ENCODE measurements around the gene PHETA1.

Gene PHETA1

GRCh38 chr12:111334393-111334915 lies 34.4 kb downstream of the PHETA1 start:
- H3K27ac ChIP-seq: no peak overlapping the region
- no peaks in the 10 kb centered on the region for H4K20me1 ChIP-seq (ENCODE audit: insufficient read depth)
- no peak overlapping the region for H3K9ac ChIP-seq
- no peak overlapping the region for H2AFZ ChIP-seq (ENCODE audit: low read depth)
- no peak for TF ChIP-seq CTCF (conservative IDR thresholded peaks at IDR 0.05; ENCODE audit: low read depth, low read length)
- no peak overlapping the region for H3K4me3 ChIP-seq (IDR thresholded peaks at IDR 0.05; ENCODE audit: insufficient read depth, low read depth, low read length)
- no peak overlapping the region for H3K4me2 ChIP-seq
- no peaks in the 10 kb centered on the region for H3K36me3 ChIP-seq (ENCODE audit: insufficient read depth)
- H3K79me2 ChIP-seq (ENCODE audit: insufficient read depth, low read depth): no peaks in the 10 kb centered on the region
- no peaks in the 10 kb centered on the region for H3K27me3 ChIP-seq (ENCODE audit: insufficient read depth, low read depth)
- H3K4me1 ChIP-seq (ENCODE audit: low read depth, poor library complexity, severe bottlenecking): no peaks in the 10 kb centered on the region

GRCh38 chr12:111330800-111331752 lies 37.8 kb downstream of the PHETA1 start:
- Histone ChIP-seq H3K36me3 (ENCODE audit: insufficient read depth) (no peaks in the 10 kb centered on the region), H3K4me2 (no peak overlapping the region), H2AFZ (ENCODE audit: low read depth) (no peak overlapping the region), H4K20me1 (ENCODE audit: insufficient read depth) (no peaks in the 10 kb centered on the region), H3K27ac (no peak overlapping the region), H3K27me3 (ENCODE audit: insufficient read depth, low read depth) (no peaks in the 10 kb centered on the region), H3K4me3 (IDR thresholded peaks at IDR 0.05; ENCODE audit: insufficient read depth, low read depth, low read length) (no peak overlapping the region), H3K4me1 (ENCODE audit: low read depth, poor library complexity, severe bottlenecking) (no peaks in the 10 kb centered on the region), H3K79me2 (ENCODE audit: insufficient read depth, low read depth) (no peaks in the 10 kb centered on the region), H3K9ac (no peak overlapping the region)
- TF ChIP-seq CTCF (conservative IDR thresholded peaks at IDR 0.05; ENCODE audit: low read depth, low read length): peak; percentile 44

- no peaks in the 10 kb centered on the region for H3K4me1 ChIP-seq (ENCODE audit: low read depth, poor library complexity, severe bottlenecking)
- H3K36me3 ChIP-seq (ENCODE audit: insufficient read depth): no peaks in the 10 kb centered on the region
- no peak overlapping the region for H3K4me3 ChIP-seq (IDR thresholded peaks at IDR 0.05; ENCODE audit: insufficient read depth, low read depth, low read length)
- H2AFZ ChIP-seq (ENCODE audit: low read depth): no peak overlapping the region
- H3K4me2 ChIP-seq: no peak overlapping the region
- no peak overlapping the region for H3K9ac ChIP-seq
- no peaks in the 10 kb centered on the region for H3K27me3 ChIP-seq (ENCODE audit: insufficient read depth, low read depth)
- TF ChIP-seq CTCF (conservative IDR thresholded peaks at IDR 0.05; ENCODE audit: low read depth, low read length): no peak
- H3K27ac ChIP-seq: no peak overlapping the region
- H4K20me1 ChIP-seq (ENCODE audit: insufficient read depth): no peaks in the 10 kb centered on the region
- H3K79me2 ChIP-seq (ENCODE audit: insufficient read depth, low read depth): no peaks in the 10 kb centered on the region
These were observed 40.8 kb downstream of the PHETA1 start for GRCh38 chr12:111328138-111328537.

GRCh38 chr12:111327474-111327873 lies 41.4 kb downstream of the PHETA1 start:
- H3K4me3 ChIP-seq (IDR thresholded peaks at IDR 0.05; ENCODE audit: insufficient read depth, low read depth, low read length): no peak overlapping the region
- no peak overlapping the region for H3K4me2 ChIP-seq
- no peaks in the 10 kb centered on the region for H4K20me1 ChIP-seq (ENCODE audit: insufficient read depth)
- no peaks in the 10 kb centered on the region for H3K36me3 ChIP-seq (ENCODE audit: insufficient read depth)
- no peaks in the 10 kb centered on the region for H3K4me1 ChIP-seq (ENCODE audit: low read depth, poor library complexity, severe bottlenecking)
- no peaks in the 10 kb centered on the region for H3K27me3 ChIP-seq (ENCODE audit: insufficient read depth, low read depth)
- no peak overlapping the region for H2AFZ ChIP-seq (ENCODE audit: low read depth)
- H3K79me2 ChIP-seq (ENCODE audit: insufficient read depth, low read depth): no peaks in the 10 kb centered on the region
- no peak overlapping the region for H3K9ac ChIP-seq
- no peak overlapping the region for H3K27ac ChIP-seq
- no peak for TF ChIP-seq CTCF (conservative IDR thresholded peaks at IDR 0.05; ENCODE audit: low read depth, low read length)
